SHP77 treated with DMSO at 0.1 percent for 48 hours (cell line): ENCODE data around the gene ZNF709.
"Not testable (repeated sequence)": the region's sequence is repeated elsewhere in the genome, so short reads cannot be mapped to it uniquely, and the experiment has no call there.

Source experiments
- DNase-seq: peaks from one replicate; lab custom pipeline; 2025; lab: John Stamatoyannopoulos, UW

ZNF709 gene

DNA sequence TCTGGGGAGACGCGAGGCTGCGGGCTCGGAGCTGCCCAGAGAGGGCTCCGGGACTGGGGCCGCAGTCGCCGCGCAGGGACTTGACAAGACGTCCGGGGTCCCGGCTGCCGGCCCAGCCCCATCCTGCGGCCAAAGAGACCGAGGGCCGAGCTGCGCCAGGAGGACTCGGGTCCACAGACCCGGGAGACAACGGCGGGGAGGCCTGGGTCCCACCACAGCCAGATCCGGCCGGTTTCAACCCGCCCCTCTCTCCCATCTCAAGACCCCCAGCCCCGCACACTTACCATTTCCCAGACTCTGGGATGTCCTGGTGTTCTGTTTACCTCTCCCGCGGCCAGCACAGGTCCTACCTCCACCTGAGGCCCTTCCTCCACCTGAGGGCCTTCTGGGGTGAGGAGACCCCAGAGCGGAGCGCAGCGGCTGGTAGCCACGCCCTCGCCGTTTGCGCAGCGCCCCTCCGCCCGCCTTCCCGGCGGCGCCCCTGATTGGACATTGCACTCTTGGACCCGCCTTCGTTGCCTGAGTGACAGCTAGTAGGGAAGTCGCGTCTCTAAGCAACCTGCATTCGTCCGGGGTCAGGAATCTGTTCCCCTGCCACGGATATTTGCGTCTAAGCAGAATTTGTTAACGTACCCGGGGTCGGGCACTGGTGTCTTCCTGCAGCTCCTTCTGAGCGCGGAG lies at the start of gene ZNF709:
Gene ZNF709 (minus strand): TSS at position 446 of the 681 bp plus-strand sequence. CDS start 159 bp downstream, at position 287.
- peak; percentile 69 for DNase-seq

DNA sequence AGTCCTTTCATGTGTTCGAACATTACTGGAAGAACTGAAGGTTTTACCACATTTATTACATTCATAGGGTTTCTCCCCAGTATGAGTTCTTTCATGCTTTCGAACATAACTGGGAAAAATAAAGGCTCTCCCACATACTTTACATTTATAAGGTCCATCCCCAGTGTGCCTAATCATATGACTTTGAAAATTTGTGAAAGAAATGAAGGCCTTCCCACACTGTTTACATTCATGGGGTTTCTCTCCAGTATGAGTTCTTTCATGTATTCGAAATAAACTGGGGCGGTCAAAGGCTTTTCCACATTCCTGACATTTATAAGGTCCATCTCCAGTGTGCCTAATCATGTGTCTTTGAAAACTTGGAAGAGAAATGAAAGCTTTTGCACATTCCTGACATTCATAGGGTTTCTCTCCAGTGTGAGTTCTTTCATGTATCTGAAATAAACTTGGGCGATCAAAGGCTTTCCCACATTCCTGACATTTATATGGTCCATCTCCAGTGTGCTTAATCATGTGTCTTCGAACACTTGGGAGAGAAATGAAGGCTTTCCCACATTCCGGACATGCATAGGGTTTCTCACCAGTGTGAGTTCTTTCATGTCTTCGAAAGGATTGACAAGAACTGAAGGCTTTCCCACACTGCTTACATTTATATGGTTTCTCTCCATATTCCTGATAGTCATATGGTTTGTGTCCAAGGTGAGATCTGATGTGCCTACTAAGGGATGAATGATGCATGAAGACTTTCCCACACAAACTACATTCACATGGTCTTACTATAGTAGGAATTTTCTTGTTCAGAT lies 42.6 kb upstream of the ZNF709 start:
- DNase-seq: no peak

DNA sequence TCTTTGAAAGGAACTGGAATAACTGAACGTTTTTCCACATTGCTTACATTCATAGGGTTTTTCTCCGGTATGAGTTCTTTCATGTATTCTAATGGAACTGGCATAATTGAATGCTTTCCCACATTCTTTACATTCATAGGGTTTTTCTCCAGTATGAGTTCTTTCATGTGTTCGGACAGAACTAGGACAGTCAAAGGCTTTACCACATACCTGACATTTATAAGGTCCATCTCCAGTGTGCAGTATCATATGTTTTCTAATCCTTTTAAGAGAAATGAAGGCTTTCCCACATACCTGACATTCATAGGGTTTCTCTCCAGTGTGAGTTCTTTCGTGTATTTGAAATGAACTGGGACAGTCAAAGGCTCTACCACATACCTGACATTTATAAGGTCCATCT lies 41.9 kb upstream of the ZNF709 start:
- no peak for DNase-seq

DNA sequence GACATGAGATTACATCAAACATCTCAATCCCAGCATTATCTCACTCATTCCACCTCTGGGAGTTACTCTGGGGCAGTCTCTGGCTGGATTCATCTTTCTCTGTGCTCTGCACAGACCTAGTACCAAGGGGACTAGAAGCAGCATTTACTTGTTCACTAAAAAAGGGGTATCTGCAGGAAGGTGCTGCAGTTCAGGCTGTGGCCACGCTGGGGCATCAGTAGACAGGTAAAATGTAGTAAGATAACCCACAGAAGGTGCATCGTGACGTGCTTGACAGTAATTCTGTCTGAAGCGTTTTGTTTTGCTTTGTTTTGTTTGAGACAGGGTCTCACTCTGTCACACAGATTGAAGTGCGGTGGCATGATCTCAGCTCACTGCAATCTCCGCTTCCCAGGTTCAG lies 37.4 kb upstream of the ZNF709 start:
- DNase-seq: no peak

DNA sequence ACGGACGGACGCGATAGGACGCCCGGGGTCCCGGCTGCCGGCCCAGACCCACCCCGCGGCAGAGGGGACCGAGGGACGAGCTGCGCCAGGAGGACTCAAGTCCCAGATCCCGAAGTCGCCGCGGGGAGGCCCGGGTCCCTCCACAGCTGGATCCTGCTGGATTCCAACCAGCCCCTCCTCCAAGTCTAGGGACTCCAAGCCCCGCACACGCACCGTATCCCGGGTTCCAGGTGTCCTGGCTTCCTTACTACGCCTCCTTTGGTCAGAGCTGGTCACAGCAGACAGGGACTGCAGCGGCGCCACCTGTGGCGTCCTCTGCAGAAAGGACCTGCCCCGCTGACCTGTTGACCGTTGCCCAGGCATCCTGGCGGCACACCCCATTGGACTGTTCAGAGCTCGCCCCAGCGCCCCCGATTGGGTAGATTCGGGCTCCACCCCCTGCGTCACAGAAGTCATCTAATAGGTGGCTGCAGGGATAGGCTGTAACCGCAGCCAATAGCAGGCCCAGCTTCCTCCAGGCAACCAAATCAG lies 29.0 kb upstream of the ZNF709 start:
- no peak for DNase-seq

DNA sequence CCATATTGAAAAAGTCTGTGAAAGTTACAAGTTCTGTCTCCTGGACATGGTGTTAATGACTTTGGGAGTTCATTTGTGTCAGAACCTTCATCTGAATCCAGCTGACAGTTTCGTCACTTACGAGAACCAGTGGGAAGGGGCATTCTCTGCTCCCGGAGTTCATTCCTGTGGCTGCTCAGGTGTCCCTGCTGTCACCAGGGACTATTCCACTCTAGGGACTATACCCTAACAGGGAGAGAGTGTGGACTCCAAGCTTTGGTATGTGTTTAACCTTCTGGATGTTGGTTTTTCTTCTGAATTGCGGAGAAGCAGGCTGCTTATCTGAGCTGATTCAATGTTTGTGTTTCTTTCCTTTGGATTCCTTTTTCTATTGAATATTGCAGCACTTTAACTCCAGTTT lies 12.4 kb upstream of the ZNF709 start:
- no peak for DNase-seq

DNA sequence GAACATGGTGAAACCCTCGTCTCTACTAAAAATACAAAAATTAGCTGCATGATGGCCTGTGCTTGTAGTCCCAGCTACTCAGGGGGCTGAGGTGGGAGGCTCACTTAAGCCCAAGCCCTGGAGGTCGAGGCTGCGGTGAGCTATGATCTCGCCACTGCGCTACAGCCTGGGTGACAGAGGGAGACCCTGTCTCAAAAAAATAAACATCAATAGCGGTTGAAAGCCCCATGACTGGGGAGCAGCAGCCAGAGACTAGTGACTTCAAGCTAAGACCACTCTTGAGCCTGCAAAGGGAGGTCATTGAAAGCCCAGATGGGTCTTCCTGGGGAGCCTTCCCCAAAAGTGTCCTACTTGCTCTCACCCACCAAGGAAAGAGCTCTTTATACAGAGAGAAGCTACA lies 11.9 kb upstream of the ZNF709 start:
- no peak for DNase-seq

DNA sequence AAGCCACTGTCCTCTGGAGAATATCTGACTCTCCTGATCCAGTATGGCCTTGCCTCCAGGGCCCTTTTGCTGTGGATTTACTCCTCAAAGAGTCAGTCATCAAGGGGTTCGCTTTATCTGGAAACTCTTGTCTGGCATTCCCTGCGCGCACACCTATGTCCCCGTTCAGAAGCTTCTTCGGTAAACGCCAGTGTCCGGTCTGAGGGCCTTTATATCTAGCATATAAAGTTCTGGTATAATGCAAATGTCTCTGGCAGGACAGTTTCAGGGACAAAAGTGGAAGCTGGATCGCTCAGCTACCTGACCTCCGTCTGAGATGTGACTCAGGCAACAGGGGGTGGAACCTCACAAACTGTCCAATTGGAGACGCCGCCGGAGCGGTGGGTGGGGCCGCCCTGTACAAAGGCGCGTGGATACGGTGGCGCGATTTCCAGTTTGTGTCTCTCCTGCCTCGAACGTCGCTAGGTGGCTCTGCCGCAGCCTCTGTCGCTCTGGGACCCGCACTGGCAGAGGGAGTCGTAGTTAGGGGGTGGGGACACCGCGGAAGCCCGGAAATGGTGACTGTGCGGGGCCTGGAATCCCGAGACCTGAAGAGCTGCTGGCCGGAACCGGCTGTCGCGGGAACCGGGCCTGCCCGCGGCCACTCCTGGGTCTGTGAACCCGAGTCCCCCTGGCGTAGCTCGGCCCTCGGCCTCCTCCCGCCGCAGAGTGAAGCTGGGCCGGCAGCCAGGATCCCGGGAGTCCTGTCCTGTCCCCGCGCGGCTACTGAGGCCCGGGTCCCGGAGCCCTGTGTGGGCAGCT lies 10.6 kb upstream of the ZNF709 start:
- peak; percentile 94 for DNase-seq

DNA sequence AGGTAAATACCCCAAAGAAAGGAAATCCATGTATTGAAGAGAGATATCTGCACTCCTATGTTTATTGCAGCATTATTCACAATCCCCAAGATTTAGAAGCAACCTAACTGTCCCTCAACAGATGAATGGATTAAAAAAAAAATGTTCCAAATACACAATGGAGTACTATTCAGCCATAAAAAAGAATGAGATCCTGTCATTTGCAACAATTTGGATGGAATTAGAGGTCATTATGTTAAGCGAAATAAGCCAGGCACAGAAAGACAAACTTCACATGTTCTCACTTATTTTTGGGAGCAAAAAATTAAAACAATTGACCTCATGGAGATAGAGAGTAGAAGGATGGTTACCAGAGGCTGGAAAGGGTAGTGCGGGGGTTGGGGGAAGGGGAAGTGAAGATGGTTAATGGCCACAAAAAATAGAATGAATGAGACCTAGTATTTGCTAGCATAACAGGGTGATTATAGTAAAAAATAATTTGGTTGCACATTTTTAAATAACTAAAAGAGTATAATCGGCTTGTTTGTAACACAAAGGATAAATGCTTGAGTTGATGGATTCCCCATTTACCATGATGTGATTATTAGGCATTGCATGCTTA lies 9.7 kb upstream of the ZNF709 start:
- DNase-seq: no peak

DNA sequence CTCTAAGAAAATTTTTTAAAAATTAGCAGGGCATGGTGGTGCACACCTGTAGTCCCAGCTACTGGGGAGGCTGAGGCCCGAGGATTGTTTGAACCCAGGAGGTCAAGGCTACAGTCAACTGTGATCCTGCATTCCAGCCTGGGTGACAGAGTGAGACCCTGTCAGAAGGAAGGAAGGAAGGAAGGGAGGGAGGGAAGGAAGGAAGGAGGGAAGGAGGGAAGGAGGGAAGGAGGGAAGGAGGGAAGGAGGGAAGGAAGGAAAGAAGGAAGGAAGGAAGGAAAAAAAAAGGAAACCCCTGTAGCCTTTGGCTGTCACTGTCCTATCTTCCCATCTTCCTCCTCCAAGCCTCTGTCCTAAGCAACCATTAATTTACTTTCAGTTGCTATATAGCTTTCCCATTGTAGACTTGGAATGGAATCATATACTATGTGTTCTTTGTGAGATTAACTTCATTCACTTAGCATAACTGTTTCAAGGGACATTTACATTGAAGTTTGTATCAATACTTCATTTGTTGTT lies 1.7 kb upstream of the ZNF709 start:
- DNase-seq: not testable (repeated sequence)

DNA sequence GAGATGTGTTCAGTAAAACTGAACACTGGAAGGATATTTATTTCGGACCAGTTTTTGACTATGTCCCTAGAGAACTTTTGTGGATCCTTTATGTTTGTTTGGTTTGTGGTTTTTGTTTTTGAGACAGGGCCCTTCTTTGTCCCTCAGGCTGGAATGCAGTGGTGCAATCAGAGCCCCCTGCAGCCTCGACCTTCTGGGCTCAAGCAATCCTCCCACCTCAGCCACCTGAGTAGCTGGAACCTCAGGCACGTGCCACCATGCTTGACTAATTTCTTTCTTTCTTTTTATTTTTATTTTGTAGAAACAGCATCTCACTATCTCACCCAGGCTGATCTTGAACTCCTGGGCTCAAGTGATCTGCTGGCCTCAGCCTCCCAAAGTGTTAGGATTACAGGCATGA lies 955 bp upstream of the ZNF709 start:
- no peak for DNase-seq

DNA sequence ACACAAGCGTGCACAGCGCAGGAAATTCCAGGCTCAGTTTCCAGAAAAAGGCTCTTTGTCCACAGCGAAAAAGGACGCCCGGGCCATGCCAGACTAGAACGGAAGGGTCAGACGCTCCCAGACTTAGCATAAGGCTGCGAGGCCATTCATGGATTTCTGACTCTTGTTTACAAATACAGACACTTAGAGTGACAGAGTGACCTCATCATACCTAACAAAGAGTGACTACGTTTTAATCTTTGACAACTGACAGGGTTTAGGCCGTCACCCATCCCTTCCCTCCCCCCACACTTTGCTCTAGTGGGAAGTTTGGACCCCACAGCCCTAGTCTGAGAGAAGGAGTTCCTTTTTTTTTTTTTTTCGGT lies 418 bp upstream of the ZNF709 start:
- DNase-seq: no peak

DNA sequence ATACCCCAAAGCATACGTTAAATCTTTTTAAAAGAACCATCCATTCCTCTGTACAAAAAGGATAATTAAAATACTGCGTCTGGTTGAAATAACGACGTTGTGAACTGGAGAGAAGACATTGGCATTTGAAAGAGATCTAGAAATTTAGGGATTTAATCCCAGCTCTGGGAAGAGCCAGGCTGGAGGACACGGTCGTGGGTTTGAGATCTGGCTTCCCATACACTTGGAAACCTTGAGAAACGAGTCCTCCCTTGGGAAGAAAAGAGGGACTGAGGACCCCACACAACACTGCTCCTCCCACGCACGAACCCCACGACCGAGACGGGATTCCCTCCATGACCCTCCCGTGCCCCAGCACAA lies 625 bp downstream of the ZNF709 start:
- DNase-seq: no peak

DNA sequence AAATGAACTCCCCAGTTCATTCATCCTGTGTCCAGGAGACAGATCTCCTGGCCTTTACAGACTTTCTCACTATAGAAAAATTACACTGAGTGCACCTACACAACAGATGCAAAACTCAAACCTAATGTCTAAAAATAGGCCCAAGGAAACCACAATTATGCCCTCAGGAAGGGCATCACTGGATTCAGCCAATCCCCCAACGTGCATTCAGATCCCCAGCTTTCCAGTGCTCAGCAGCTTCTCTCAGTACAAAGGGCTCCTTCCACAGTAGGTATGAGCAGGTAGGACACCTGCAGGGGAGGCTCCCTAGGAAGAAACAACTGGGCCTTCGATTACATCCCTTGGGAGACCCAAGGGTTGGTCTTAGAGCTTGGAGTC lies 2.1 kb downstream of the ZNF709 start:
- DNase-seq: no peak

DNA sequence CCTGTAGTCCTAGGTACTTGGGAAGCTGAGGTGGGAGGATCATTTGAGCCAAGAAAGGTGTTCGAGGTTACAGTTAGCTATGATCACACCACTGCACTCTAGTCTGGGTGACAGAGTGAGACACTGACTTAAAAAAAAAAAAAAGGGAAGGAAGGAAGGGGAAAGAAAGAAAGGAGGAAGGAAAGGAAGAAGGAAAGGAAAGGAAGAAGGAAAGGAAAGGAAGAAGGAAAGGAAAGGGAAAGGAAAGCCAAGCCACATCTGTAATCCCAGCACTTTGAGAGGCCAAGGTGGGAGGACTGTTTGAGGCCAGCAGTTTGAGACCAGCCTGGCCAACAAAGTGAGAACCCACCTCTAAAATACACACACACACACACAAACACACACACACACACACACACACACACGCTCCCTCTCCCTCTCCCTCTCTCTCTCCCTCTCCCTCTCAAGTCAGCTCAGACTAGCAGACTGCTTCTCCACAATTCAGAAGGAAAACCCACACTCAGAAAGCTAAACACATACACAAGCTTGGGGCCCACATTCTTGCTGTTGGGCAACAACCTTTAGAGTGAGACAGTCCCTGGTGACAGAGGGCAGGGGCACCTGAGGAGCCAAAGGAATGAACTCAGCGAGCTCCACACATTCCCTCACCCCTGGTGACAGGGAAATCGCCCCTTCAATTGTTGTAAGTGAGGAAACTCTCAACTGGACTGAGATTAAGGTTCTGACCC lies 2.7 kb downstream of the ZNF709 start:
- DNase-seq: no peak

DNA sequence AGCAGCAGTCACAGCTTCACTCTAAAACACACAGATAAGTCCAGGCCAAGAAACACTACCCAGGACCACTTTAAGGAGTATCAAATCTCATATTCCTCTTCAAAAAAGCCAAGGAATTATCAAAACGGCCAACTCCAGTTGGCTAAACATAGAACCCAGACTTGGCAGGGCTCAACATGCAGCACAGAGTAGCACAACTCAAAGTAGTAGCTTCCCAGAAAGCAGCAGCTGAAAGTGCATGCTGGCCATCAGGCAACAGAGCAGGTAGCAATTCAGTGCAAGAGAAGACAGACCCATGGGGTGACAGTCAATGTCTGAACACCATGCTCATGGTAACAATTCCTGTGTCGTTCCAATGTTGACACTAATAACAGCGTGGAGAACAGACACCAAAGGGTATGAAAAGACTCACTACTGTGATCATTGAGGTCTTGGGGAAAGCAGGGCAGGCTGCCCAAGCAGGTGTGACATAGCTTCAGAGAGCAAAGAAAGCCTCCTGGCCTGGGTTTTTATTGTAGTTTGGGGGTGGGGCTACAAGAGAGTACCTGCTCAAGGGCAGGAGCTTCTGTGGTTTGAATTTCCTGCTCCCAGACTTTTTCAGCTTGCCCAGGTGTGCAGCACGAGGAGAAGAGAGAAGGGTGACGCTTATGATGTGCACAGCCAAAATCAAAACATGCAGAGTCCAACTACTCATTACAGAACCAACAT lies 6.2 kb downstream of the ZNF709 start:
- no peak for DNase-seq

DNA sequence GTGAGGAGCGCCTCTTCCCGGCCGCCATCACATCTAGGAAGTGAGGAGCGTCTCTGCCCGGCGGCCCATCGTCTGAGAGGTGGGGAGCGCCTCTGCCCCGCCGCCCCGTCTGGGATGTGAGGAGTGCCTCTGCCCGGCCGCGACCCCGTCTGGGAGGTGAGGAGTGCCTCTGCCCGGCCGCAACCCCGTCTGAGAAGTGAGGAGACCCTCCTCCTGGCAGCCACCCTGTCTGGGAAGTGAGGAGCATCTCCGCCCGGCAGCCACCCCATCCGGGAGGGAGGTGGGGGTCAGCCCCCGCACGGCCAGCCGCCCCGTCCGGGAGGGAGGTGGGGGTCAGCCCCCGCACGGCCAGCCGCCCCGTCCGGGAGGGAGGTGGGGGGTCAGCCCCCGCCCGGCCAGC lies 17.0 kb downstream of the ZNF709 start:
- not testable (repeated sequence) for DNase-seq

DNA sequence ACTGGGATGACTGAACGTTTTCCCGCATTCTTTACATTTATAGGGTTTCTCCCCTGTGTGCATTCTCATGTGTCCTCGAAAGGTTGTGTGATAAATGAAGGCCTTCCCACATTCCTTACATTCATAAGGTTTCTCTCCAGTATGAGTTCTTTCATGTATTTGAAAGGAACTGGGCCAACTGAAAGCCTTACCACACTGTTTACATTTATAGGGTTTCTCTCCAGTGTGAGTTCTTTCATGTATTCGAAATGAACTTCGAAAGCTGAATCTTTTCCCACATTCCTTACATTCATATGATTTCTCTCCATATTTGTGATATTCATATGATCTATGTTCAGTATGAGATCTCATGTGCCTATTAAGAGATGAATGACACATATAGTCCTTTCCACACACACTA lies 19.4 kb downstream of the ZNF709 start:
- DNase-seq: no peak

DNA sequence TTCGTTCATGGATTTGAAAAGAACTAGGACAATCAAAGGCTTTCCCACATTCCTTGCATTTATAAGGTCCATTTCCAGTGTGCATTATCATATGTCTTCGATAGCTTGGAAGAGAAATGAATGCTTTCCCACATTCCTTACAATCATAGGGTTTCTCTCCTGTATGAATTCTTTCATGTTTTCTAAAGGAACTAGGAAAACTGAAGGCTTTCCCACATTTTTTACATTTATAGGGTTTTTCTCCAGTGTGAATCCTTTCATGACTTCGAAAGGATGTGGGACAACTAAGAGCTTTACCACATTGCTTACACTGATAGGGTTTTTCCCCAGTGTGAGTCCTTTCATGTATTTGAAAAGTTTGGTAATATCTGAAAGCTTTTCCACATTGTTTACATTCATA lies 19.8 kb downstream of the ZNF709 start:
- DNase-seq: no peak

DNA sequence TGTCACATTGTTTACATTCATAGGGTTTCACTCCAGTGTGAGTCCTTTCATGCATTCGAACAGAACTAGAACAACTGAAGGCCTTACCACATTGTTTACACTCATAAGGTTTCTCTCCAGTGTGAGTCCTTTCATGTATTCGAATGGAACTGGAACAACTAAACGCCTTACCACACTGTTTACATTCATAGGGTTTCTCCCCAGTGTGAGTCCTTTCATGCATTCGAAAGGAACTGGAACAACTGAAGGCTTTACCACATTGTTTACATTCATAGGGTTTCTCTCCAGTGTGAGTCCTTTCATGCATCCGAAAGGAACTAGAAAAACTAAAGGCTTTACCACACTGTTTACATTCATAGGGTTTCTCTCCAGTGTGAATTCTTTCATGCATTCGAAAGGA lies 20.5 kb downstream of the ZNF709 start:
- not testable (repeated sequence) for DNase-seq

DNA sequence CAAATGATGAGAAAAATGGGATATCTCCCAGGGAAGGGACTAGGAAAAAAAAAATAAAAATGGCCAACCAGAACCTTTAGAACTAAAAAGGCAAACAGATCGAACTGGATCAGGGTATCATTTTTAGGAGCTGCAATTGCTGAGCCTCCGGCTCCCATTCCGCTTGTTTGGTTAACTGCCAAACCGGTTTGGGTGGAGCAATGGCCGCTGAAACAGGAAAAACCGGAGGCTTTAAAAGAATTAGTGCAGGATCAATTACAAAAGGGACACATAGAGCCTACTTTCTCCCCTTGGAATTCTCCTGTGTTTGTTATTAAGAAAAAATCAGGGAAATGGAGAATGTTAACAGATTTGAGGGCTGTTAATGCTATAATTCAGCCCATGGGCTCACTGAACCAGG lies 31.1 kb downstream of the ZNF709 start:
- no peak for DNase-seq
